Stimulated activated CD4-positive, alpha-beta T cell treated with anti-CD3 and anti-CD28 coated beads, Interleukin-4, amount 100 ng/mL, for 48 hours (primary cell): ENCODE results near the gene CLDN14.

Source experiments
- DNase-seq, 2 donors: peaks; one replicate each; pipeline ENCODE4 v3.0.0-alpha.2; 2020; ENCODE audit warnings: low read depth in 2 of 2

Gene CLDN14, protein sequence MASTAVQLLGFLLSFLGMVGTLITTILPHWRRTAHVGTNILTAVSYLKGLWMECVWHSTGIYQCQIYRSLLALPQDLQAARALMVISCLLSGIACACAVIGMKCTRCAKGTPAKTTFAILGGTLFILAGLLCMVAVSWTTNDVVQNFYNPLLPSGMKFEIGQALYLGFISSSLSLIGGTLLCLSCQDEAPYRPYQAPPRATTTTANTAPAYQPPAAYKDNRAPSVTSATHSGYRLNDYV

DNA sequence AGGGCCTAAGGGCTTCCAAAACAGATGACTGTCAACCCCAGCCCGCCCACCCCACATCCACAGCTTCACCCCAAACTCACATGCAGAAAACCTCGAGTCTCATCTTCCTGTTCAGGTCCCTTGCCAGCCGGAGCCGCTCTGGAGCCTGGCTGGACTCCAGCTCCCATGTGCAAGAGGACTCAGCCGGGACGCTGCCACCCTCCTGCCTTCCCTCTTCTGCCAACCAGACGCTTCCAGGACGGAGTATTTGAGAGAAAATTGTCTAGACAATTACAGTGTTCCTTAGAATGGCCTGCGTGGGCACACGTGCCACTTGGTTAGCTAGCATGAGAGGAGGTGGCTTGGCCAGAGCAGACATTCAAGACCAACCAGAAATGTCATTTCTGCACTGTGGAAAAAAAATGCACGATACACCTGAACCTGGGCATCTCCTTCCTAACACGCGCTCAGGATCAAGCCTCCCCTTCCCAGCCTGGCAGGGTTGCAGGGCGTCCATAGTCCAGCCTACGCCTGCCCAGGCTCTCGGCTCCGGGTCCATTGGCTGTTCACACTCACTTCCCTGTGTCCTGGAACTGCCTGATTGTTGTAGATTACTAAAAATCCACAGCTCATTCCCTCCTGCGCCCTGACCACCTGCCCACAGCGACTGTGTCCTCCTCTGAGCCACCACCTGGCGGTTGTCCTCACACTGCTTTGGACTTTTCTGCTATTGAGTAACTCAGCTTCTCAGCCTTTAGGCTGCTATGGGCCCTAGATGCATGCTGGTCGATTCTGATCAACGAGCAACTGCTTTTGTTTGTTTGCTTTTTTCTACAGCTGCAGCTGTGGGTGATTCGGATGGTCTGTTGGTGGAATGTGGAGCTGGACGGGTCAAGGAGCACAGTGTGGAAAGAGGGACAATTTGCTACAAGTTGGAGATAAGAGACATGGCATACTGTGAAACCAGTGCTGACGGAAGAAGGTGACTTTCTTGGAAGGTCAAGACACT lies at the start of gene CLDN14:
Gene CLDN14 (minus strand): TSS at position 708 of the 988 bp plus-strand sequence. CDS start 18,427 bp downstream, outside the sequence.
- DNase-seq: no peak

DNA sequence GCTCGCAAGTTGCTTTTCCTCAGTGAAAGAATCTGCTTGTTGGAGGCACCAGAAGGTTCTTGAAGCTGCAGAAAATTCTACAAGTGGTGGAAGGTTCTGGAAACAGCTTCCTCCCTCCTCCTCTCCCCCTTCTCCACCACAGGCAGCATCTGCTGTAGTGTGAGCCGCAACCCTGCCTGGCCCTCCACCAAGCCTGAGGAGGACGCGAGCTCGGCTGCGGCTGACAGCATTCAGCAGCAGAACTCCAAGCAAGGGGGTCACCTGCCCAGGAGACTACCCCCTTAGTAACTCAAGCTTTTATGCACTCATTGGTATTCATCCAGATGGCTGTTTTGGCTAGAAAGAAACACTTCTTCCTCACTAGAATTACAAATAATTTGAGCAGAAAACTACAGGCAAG lies 48.8 kb upstream of the CLDN14 start:
- DNase-seq: no peak

DNA sequence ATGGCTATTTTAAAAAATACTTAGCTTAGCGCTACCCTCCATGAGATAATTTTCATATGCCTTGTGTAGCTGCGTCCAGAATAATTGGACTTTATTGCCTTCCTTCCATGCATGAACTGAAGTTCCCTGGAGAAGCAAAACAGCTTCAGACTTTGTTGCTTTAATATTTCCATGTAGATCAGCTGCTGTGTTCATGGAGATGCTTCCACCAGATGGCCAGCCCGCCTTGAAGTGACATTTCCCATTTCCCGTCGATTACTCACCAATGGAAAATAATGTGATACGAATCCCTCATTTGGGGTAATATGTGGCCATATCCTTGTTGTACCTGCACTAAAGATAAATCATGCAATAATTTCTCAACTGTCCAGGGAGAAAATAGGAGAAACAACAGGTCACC lies 47.4 kb upstream of the CLDN14 start:
- DNase-seq: no peak

DNA sequence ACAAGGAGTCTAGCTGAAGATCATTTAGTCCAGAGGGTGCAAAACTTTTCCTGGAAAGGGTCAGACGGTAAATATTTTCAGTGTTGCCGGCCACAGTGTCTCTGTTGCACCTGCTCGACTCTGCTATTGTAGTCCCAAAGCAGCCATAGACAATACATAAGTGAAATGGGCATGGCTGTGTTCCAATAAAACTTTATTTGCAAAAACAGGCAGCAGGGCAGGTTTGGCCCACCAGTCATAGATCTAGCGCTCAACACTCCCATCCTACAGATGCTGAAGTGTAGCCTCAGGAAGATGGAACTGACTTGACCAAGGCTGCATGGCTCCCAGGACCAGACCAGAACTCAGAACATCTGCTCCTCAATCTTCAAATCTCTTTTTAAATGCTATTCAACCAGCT lies 46.2 kb upstream of the CLDN14 start:
- DNase-seq: no peak

DNA sequence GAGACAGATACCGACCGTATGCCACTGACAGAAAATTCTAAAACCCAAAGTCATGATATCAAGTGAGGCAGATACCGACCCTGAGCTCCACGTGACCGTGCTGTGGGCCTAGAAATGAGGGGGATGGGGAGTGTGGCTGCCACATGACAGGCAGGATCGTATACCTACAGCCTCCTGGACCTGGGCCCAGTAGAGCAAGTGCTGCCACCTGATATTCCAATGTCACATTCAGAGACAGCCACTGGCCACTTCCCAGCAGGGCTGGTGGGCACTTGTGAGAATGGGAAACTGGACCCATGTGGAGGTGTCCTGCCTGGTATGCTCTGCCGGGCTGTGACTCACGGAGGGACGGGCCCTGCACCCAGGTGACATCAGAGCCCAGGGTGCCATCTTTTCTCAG lies 44.6 kb upstream of the CLDN14 start:
- DNase-seq: no peak

DNA sequence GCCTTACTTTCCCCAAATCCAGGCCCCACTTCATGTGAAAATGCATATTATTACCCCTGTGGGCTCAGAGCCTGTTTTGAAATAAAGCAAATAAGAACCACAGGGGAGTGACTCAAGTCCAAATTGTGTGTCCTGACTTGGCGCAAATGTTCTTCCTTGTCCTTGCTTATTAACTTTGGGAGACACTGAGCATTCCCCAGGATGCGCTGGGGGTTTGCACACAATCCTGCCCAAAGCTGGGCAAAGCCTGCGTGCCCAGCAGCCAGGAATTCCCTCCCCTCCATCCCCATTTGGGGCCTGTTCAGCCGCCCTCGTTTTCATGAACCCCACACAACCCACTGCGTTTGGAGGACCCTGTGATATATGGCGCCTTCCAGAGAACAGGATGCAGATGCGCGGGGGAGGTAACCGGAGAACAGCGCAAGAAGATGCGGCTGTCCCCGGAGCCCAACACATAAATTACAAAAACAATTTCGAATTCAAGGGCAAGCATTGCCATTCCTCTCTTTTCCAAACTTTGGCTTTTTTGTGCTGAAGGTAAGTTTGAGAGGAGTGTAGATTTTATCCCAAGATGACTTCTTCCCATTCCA lies 42.4 kb upstream of the CLDN14 start:
- no peak for DNase-seq

DNA sequence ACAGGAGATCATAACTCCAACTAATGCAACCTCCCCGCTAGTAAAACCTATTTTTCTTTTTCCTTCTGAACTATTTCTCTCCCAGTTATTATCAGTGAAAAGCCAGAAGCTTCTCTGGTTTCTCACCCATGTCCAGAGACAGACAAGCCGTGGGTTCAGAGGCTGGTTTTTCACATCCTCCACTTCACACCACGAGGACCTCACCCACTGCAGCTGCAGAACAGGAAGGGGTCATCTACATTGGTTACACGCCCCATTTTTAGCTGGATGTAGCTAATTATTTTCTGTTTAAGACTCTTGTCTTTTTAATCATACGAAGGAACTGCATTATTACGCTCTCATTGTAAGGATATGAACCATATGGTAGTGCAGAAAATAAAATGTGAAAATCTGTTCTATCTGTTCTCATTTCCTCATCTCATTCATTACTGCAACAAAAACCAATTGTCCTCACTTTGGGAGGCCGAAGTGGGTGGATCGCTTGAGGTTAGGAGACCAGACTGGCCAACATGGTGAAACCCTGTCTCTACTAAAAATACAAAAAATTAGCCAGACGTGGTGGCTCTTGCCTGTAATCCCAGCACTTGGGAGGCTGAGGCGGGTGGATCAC lies 39.1 kb upstream of the CLDN14 start:
- no peak for DNase-seq

DNA sequence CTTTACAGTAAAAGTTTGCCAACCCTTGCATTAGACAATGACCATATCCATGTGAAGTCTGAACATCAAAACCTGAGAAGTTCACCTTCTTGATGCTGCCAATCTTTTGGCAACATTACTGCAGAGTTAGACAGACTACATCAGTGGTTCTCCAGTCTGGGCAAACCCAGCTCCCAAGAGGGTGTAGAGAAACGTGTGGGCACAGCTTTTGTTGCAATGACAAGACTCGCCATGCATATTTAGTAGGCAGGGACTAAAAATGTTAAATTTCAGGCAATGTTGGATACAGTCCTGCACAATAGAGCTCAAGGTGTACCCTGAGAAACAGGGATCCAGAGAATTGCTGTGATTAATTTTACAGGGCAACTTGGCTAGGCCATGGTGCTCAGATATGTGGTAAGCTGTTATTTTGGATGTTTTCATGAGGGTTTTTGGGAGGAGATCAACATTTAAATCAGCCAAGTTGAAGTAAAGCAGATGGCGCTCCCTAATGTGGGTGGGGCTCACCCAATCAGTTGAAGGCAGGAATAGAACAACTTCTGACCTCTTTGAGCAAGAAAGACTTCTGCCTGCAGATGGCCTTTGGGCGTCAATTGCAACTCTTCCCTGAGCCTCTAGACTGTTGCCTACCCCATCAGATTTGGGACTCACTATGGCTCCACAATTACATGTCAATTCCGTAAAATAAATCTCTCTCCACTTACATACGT lies 37.6 kb upstream of the CLDN14 start:
- DNase-seq: no peak

DNA sequence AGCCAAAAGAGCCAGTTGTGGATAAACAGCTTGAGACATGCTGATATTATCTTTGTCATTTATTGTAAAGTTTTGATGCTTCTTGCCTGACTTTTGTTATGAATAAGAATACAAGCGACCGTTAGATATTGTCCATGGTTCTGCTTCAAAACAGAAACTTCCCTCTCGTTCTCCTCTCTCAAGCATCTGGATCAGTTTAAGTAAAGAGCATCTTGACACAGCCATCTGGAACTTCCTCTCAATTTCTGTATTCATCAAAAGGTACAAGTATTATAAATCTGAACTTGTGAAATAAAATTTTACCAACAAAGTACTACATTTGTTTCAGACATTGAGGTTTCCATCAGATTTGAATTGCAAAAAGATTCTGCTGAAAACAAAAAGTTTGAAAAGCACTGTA lies 36.4 kb upstream of the CLDN14 start:
- no peak for DNase-seq

DNA sequence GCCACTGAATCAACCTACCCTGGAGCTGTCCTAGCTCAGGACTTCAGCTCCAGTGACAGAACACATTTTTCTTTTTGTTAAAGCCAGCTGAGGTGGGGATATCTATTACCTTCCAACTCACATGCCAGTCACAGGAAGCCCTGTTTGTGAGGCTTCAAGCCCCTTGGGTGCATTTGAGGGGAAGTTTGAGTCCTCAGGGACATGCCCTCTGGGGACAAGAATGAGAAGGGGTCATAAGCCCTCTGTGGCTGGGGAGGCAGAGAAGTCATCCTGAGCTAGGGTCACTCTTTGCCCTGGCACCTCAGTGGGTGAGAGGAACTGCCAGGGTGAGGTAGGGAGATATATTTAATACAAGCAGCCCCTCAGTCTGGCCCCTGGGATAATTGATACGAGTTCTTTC lies 33.5 kb upstream of the CLDN14 start:
- no peak for DNase-seq

DNA sequence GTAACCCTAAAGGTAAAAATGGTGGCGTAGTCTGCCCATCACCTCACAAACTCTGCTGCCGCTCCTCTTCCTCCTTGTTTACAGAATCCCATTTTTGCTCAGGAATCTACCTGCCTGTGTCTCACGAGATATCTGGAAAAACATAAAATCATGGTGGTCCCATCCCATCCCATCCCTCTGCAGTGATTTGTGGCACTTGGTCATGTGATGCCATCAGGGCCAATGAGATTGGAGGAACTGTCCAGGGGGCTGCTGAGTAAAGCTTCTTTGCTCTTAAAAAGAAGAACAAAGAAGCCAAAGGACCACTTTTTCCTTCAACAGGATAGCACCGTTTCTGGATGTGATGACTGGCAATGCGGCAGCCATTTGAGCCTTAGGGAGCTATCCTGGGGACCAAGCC lies 33.0 kb upstream of the CLDN14 start:
- DNase-seq: no peak

DNA sequence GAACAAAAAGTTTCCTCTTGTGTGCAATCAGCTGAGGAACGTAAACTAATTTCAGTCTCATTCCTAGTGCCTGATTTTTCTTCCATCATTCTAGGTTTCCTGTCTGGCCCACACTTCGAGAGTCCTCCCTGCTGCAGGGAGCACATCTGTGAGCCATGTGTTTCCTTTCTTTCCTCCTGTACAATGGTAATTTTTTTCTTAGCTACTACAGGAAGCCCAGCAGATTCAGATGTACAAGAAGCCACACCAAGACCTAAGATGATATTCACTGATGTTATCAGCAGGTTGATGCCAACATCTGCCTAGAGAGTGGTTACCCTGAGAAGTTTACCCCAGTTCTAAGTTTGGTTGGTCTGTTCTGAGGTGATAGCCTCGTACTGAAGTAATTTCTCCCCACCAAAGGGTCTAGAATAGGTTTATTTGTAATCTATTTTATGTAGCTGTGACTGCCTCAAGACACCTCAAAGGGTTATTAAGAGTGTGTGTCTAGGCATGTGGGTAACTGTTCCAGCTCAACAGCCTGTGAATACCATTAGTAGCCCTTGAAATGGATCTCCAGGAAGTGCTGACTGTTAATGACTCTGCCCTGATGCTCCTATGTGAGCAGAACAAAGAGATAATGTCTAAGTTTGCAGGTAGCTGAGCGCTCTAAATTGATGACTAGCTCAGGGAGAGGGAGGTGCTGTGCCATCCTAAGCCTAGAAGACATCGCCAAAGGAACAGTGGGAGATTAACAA lies 31.7 kb upstream of the CLDN14 start:
- DNase-seq: no peak

DNA sequence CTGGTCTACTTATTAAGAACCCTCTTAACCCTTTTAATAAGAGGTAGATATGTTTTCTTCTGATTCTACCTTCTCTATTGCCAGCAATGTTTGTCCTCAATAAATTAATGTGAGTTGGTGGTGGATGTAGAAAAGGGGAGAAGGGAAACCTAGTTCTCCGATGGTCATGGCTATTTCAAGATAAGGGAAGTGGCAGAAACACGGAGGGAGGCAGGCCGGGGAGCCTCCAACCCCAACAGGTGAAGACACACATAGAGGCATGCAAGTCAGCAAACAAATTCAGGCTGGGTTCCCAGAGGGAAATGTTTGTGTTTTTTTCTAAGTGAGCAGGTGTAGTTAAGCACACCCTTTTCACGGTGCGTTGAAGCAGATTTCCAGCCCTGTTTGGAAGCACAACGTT lies 31.0 kb upstream of the CLDN14 start:
- no peak for DNase-seq

DNA sequence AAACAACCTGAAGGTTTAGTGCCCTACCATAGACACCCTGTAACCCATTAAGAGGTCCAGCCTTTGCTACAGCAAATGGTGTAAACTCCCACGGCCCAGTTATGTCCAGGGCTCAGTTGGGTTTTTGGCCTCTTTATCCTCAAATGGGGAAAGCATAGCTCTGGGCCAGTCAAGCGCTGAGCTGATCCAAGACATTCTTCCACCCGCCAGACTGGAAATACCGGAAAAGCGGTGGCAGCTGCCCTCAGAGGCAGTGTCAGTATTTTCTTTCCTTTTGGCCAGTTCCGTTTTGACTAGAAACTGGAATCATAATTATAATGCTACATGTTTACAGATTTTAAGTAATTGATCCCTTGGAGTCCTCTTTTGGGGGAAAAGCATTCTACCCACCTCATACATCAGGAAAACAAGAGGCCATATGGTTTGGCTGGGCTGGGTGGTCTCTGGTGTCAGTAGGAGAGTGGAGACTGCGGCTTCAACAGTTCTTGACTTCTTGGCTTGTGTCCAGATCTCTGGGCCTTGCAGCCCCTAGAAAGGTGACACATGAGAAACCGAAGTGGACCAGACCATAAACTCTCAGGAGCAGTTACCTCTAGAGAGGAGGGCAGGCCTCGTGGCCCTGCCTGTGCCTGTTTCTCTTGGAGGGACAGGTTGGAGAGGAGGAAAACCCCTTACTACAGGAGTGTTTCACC lies 30.2 kb upstream of the CLDN14 start:
- DNase-seq: no peak

DNA sequence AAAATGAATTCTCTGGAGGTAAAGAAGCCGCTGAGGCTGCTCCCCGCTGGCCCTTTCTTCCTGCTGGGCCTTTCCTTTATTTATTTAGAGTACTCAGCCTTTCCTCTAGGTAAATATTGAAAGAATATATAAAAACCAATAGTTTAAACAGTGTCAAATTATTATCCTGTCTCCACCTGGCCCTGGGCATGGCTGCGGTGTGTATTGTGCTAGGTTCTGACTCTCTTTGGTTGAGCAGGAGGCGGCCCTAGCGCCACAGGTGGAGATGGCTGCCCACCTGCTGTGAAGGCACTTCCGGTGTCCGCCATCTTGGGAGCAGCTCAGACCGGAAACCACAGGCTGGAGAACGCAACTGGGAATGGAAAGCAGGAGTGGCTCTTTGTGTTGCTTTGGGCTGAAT lies 29.0 kb upstream of the CLDN14 start:
- DNase-seq: no peak

DNA sequence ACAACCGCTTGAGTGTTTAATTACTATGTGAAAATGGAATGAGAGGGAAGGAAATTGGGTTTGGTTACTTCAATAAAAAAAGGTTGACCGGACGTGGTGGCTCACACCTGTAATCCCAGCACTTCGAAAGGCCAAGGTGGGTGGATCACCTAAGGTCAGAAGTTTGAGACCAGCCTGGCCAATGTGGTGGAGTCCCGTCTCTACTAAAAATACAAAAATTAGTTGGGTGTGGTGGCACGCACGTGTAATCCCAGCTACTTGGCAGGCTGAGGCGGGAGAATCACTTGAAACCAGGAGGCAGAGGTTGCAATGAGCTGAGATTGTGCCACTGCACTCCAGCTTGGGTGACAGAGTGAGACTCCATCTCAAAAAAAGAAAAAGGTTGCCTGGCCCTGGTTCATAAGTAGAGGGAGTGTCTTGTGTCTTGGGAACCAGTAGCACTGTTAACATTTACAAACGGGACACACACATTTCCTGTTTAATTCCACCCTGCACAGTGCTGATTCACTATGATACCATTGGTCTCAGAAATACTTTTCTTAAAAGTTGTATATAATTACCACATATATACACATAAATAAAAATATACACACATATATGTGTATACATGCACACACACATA lies 27.6 kb upstream of the CLDN14 start:
- DNase-seq: no peak

DNA sequence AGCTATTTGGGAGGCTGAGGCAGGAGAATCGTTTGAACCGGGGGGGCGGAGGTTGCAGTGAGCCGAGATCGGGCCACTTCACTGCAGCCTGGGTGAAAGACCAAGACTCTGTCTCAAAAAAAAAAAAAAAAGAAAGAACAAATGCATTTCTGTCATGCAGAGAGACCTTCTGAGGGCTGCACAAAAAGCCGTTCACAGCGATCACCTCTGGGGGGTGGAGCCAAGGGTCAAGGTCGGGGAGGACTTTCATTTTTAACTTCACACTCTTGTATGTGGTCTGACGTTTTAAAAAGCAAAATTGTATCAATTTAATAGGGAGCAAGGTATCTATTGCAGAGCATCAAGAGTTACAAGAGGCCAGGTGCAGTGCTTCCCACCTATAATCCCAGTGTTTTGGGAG lies 26.6 kb upstream of the CLDN14 start:
- no peak for DNase-seq

DNA sequence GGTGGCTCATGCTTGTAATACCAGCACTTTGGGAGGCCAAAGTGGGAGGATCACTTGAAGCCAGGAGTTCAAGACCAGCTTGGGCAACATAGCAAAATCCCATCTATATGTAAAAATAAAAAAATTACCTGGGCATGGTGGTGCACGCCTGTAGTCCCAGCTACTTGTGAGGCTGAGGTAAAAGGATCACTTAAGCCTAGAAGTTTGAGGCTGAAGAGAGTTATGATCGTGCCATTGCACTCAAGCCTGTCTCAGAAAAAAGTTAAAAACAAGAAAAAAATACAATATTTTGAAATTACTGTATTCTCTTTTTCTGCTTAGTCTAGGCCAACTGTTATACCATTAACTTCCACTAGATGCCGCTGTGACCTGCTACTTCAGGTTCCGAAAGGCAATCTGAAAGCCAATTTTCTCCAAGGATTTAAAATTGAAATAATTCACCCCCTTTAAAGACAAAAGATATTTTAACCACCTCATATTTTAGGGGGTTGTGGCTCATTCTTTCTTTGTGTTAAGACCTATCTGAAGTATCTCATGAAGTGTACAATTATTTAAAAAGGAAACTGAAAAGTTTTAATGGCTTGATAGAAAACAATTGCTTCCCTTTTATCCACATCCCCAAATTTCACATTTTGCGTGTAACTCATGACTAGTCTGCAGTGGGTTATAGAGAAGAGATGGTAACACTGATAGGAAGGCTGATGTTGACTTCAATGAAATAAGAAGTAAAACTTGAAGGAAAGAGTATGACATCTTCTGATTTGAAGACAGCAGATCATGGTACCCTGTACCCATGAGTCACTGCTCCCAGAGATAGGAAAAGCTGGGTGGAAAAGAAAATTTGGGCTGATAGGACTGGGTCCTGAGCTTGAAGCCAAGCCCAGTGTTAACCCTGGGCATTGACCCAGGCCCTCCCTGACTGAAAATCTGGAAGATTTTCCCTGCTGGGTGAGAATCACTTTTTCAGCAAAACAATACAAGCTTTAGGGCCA lies 24.4 kb upstream of the CLDN14 start:
- DNase-seq: peak; percentile 16 to 19

DNA sequence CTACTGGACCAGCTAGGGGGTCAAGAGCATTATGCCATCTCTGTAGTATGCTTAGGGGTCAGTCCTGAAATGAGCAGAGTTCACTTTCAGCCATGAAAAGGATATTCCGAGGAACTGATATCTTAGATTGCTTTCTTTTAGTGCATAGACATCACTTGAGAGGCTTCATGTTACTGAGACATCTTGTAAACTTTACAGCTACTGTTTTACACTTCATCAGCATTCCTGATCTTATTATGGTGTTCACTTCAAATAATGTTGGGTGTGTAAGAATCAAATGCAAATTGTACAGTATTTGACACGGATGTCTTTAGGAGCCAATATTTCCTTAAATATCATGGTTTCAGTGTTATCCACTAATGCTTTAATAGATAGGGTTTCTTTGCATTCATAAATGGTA lies 22.4 kb upstream of the CLDN14 start:
- DNase-seq: no peak
